Measurements from ENCODE around the gene GAS2L2.
"Not testable (repeated sequence)": the region's sequence is repeated elsewhere in the genome, so short reads cannot be mapped to it uniquely, and the experiment has no call there.

The GAS2L2 gene

GRCh38 chr17:35703308-35703707, 49.7 kb downstream of the GAS2L2 start:
- not testable (repeated sequence) for H3K27ac ChIP-seq; DNase-seq (ENCODE audit: low read depth, low spot score)

- no peak for DNase-seq (ENCODE audit: low read depth, low spot score)
These were observed 51.5 kb downstream of the GAS2L2 start for GRCh38 chr17:35701491-35701890.

GRCh38 chr17:35700150-35700549, 52.9 kb downstream of the GAS2L2 start:
- H3K27ac ChIP-seq = no peak overlapping the region
- no peak for DNase-seq (ENCODE audit: low read depth, low spot score)

More at GRCh38 chr17:35701491-35701890, 51.5 kb downstream of the GAS2L2 start:
- no peak overlapping the region for H3K27ac ChIP-seq

GRCh38 chr17:35698800-35699199, 54.2 kb downstream of the GAS2L2 start:
- DNase-seq (ENCODE audit: low read depth, low spot score) = no peak
- H3K27ac ChIP-seq = no peak overlapping the region

GRCh38 chr17:35695613-35696012, 57.4 kb downstream of the GAS2L2 start:
- H3K27ac ChIP-seq = no peak overlapping the region
- DNase-seq (ENCODE audit: low read depth, low spot score) = no peak

- DNase-seq (ENCODE audit: low read depth, low spot score) = no peak
- no peak overlapping the region for H3K27ac ChIP-seq
These were observed 58.1 kb downstream of the GAS2L2 start for GRCh38 chr17:35694906-35695305.
